RWPE2 (cell line): ENCODE measurements around the gene WSB2.
A peak's percentile ranks its signal among the peaks of the same experiment; 100 is the strongest.

ENCODE experiments used
- ATAC-seq: fragments of 200-7000 bp; cut with Tn5 transposase; 3 replicates; pipeline ENCODE4 v1.9.1; 2021; ENCODE audit warnings: low read depth
- DNase-seq: peaks from one replicate; pipeline ENCODE4 v3.0.0-alpha.2; 2020; ENCODE audit warnings: low spot score
- H3K27ac ChIP-seq: fragments of 450-650 bp; 2 replicates; pipeline ENCODE4 v1.5.1; 2017; ENCODE audit warnings: mild to moderate bottlenecking; ENCODE audit not compliant: poor library complexity, severe bottlenecking
- H3K27me3 ChIP-seq: fragments of 250-450 bp; sonication (Bioruptor Pico); 2 replicates; pipeline ENCODE4 v1.5.1; 2021; ENCODE audit warnings: mild to moderate bottlenecking, moderate library complexity; ENCODE audit not compliant: insufficient read depth, poor library complexity, severe bottlenecking
- H3K36me3 ChIP-seq: fragments of 250-450 bp; sonication (Bioruptor Pico); 2 replicates; pipeline ENCODE4 v1.5.1; 2020; ENCODE audit warnings: low read depth, mild to moderate bottlenecking, moderate library complexity
- H3K4me1 ChIP-seq: fragments of 250-450 bp; sonication (Bioruptor Pico); 2 replicates; pipeline ENCODE4 v1.5.1; 2021; ENCODE audit warnings: mild to moderate bottlenecking, moderate library complexity; ENCODE audit not compliant: insufficient read depth, poor library complexity, severe bottlenecking
- H3K4me3 ChIP-seq: fragments of 250-450 bp; sonication (Bioruptor Pico); 2 replicates; pipeline ENCODE4 v1.5.1; 2021; ENCODE audit warnings: mild to moderate bottlenecking, moderate library complexity; ENCODE audit not compliant: severe bottlenecking
- H3K9me3 ChIP-seq: fragments of 250-450 bp; sonication (Bioruptor Pico); 2 replicates; pipeline ENCODE4 v1.5.1; 2021; ENCODE audit warnings: mild to moderate bottlenecking, moderate library complexity; ENCODE audit not compliant: severe bottlenecking
- CTCF ChIP-seq: fragments of 450-650 bp; IDR thresholded peaks from one replicate; pipeline ENCODE4 v1.5.1; 2017; ENCODE audit warnings: mild to moderate bottlenecking, moderate library complexity; ENCODE audit not compliant: poor library complexity, severe bottlenecking

The WSB2 gene

GRCh38 chr12:118035190-118036041, 25.6 kb downstream of the WSB2 start:
- TF ChIP-seq CTCF = peak; percentile 43
- Histone ChIP-seq H3K4me1 (peaks cover 3% of the 10 kb centered on the region), H3K9me3 (no peaks in the 10 kb centered on the region), H3K36me3 (peaks cover 86% of the 10 kb centered on the region), H3K4me3 (no peak overlapping the region), H3K27me3 (no peaks in the 10 kb centered on the region), H3K27ac (no peak overlapping the region)
- DNase-seq = no peak
- ATAC-seq = peak; percentile 40; the same call in 2 of the 3 replicates

GRCh38 chr12:118034429-118035189, 26.4 kb downstream of the WSB2 start:
- peaks cover 3% of the 10 kb centered on the region for H3K4me1 ChIP-seq
- DNase-seq (no peak), ATAC-seq (peak; percentile 67)
- peak overlapping the region; percentile 23 for H3K27ac ChIP-seq
- TF ChIP-seq CTCF = peak; percentile 60
- no peak overlapping the region for H3K4me3 ChIP-seq
- peaks cover 91% of the 10 kb centered on the region for H3K36me3 ChIP-seq
- no peaks in the 10 kb centered on the region for H3K27me3 ChIP-seq
- H3K9me3 ChIP-seq = no peaks in the 10 kb centered on the region

GRCh38 chr12:118033902-118034301, 27.1 kb downstream of the WSB2 start:
- H3K4me3 ChIP-seq = no peak overlapping the region
- H3K27me3 ChIP-seq = no peaks in the 10 kb centered on the region
- no peak for DNase-seq
- TF ChIP-seq CTCF = no peak
- peaks cover 3% of the 10 kb centered on the region for H3K4me1 ChIP-seq
- H3K36me3 ChIP-seq = peaks cover 99% of the 10 kb centered on the region
- peak overlapping the region; percentile 23 for H3K27ac ChIP-seq
- no peaks in the 10 kb centered on the region for H3K9me3 ChIP-seq
- ATAC-seq = peak; percentile 13; the same call in 1 of the 3 replicates

GRCh38 chr12:118033323-118033722, 27.7 kb downstream of the WSB2 start:
- Histone ChIP-seq H3K4me1 (peaks cover 3% of the 10 kb centered on the region), H3K27ac (peak overlapping the region; percentile 23), H3K27me3 (no peaks in the 10 kb centered on the region), H3K36me3 (peaks cover 97% of the 10 kb centered on the region), H3K4me3 (no peak overlapping the region), H3K9me3 (no peaks in the 10 kb centered on the region)
- no peak for DNase-seq
- TF ChIP-seq CTCF = no peak
- ATAC-seq = peak; percentile 13; the same call in 1 of the 3 replicates
